Activated effector memory CD4-positive, alpha-beta T cell treated with anti-CD3 and anti-CD28 coated beads, Interleukin-2, amount 50 U/mL, for 16 hours (primary cell): ENCODE measurements around the gene TIMM9.
"Not testable (repeated sequence)": the region's sequence is repeated elsewhere in the genome, so short reads cannot be mapped to it uniquely, and the experiment has no call there.

Experiments
- DNase-seq: peaks from one replicate; pipeline ENCODE4 v3.0.0-alpha.2; 2020

Gene TIMM9

DNA sequence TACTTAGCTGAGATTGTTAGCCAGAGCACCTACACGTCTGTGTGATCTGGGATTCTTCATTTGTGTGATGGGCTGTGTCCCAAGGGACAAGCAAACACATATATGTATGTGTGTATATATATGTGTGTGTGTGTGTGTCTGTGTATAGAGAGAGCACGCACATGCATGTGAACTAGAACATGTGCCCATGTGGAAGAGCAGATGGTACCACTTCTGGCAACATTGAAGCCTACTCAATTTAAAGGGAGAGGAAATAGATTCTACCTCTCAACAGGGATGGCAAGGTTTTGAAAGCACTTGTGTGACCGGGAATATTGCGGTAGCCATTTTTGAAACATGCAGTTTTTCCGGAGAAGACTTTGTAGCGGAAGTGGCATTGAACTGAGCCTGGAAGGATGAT, 30.2 kb downstream of the TIMM9 start:
- no peak for DNase-seq

DNA sequence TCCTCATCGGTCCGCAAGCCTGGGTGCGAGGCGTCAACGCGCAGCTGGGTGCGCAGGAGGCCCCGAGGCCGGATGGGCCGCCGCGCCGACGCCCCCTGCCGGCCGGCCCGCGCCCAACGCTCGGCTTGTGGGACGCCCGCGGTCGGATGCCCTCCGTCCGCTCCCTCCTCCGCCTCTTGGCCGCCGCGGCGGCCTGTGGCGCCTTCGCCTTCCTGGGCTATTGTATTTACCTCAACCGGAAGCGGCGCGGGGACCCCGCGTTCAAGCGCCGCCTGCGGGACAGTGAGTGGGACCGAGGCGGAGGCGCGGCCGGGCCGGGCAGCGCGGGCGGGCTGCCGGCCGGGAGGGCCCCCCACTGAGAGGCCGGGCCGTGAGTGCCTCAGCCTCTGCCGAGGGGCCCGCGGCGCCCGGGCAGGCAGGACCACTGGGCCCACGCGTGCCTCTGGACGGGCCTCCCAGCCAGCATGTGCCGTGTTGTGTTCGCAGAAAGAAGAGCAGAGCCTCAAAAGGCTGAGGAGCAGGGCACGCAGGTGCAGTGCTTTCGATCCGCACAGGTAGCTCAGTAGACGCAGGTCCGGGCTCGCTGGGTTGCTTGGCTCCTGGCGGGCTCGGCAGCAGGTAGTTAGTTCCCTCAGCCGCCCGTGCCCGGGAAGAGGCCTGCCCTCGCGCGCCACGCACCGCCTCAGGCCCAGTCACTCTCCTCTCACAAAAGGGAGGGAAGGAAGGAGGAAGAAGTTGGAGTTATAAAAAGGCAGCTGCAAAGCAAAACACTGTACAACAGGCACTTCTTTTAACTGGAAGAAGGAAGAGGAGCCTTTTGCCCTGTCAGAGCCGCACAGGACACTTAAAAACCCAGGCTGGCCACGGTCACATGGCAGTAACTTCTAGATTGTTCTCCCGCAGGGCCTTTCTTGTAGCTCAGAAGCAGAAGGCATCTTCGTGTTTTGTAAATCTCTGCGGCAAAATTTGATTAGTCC, 31.2 kb downstream of the TIMM9 start, which contains the start of gene TOMM20L:
TSS of gene TOMM20L (plus strand) at position 119 of the 977 bp plus-strand sequence. CDS start at position 147, 28 bp downstream.
- peak; percentile 90 for DNase-seq

DNA sequence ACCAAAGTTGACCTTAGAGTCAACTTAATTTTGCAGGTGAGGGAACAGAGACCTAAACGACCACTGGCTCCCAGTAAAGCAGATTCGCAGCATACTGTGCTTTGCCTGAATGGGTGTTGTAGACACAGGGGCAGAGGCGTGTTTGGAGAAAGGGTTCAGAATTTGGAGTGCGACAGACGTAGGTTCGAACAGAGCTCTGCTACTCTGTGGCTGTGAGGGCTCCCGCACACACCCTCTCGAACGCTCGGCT, 31.8 kb downstream of the TIMM9 start:
- no peak for DNase-seq

DNA sequence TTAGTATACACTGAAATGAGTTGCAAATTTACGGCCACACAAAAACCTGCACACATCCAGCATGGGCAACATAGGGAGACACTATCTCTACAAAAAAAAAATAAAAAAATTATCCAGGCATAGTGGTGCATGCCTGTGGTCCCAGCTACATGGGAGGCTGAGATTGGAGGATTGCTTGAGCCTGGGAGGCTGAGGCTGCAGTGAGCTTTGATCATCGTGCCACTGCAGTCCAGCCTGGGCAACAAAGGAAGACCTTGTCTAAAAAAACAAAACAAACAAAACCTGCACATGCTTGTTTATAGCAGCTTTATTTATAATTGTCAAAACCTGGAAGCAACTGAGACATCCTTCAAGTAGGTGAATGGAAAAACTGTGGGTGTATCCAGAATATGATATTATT, 36.5 kb downstream of the TIMM9 start:
- no peak for DNase-seq

DNA sequence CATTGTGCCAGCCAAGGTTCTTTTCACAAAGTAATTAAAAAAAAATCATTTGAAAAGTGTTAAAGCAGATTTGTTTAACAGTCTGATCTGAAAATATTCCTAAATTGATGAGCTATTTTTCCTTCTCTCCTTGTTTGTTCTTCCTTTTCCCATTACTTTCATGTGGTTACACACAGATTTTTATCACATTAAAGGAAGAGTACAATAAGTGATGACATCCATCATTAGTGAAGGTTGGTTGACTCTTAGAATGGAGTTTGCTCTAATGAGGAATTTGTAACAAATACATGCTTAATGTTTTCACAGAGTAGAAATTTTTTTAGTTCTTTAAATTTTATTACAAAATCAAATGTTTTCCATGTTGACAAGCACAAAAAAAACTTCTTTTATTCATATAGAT, 50.5 kb downstream of the TIMM9 start:
- no peak for DNase-seq

DNA sequence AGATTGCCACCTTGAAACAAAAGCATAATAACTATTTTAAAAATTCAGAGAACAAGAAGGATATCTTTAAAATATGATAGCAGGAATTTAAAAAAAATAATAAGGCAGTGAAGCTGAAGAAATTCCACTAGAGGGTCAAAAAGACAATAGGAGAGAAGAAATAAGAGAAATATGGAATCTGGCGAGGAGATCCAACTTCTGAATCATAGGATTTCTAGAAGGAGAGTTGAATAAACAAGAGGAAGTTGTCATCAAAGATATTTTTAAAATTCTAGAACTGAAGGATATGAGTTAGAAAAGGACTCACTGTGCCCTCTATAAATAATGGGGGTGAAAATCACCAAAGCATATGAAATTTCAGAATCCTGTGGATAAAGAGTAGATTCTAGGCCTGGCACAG, 58.4 kb downstream of the TIMM9 start:
- no peak for DNase-seq

DNA sequence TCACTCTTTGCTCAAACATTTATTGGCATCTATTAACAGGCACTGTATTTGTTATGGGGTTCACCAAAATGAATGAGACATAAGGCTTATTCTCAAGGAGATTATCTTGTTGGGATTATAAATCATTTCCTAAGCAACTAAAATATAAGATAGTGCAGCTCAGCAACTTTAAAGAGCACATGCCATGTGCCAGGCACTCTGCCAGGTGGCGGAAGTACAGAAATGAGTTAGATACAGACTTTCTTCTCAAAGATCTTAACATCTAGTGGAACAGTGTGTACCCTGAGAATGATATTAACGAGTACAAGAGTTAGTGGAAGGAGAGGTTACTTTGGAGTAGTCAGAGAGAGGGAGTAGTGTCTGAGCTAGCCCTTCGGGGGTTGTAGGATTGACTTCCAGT, 60.0 kb downstream of the TIMM9 start:
- DNase-seq: no peak

DNA sequence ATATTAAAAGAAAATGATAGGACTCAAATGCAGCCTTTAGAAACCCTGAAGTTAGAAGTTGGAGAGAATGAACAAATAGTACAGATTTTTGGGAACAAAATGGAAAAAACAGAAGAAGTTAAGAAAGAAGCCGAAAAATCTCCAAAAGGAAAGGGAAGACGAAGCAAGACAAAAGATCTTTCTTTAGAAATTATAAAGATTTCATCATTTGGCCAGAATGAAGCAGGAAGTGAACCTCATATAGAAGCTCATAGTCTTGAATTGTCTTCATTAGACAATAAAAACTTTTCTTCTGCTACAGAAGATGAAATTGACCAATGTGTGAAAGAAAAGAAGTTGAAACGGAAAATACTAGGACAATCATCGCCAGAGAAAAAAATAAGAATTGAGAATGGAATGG, 63.0 kb downstream of the TIMM9 start:
- no peak for DNase-seq

DNA sequence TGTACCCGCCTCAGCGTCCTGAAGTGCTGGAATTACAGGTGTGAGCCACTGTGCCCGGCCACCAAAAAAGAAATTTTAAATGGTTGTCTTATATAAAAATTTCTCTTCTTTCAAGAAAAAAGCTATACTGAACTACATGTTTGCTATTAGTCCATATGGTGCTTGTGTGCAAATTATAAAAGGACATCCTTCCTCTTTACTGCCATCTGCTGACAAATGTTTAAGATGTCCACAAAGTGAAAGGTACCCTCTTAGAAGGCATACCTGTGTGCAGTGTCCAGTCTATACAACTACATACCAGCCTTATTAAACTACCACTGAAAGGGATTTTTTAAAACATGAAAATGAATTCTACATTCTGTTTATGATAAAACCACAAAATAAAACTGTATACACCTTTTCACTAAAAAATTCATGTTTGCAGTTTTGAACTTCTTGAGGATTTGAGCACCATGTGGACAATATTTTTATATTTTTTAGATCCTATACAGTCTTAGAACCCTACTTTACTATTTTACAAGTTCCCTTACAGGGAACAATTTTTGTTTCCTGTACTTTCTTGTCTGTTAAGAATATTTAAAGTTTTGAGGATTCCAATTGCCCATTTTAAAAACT, 64.4 kb downstream of the TIMM9 start:
- no peak for DNase-seq

DNA sequence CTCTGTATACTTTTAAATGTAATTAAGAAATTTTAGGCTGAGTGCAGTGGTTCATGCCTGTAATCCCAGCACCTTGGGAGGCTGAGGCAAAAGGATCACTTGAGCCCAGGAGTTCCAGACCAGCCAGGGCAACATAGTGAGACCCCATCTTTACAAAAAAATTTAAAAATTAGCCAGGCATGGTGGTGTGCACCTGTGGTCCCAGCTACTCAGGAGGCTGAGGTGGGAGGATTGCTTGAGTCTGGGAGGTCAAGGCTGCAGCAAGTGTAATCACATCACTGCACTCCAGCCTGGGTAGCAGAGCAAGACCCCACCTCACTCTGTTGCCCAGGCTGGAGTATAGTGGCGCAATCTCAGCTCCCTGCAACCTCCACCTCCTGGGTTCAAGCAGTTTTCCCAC, 65.1 kb downstream of the TIMM9 start:
- DNase-seq: not testable (repeated sequence)
